Measurements from ENCODE around the gene SDK1. TPM values are rescaled to one million over a fixed set of nuclear protein-coding genes. Genes with fewer than 3 reads are reported as not detected.
"Not testable (repeated sequence)": the region's sequence is repeated elsewhere in the genome, so short reads cannot be mapped to it uniquely, and the experiment has no call there.

Gene SDK1
- total RNA-seq, 1 experiment from 2014 or later, result 20.0 TPM

GRCh38 chr7:3574386-3574785, 273.3 kb downstream of the SDK1 start:
- Mint-ChIP-seq H3K27ac (ENCODE audit: unreplicated experiment) (no peak overlapping the region), H3K9me3 (ENCODE audit: low read depth, unreplicated experiment) (peaks cover 3% of the 10 kb centered on the region), H3K4me3 (ENCODE audit: low read depth, unreplicated experiment) (no peak overlapping the region), H3K36me3 (ENCODE audit: insufficient read depth, unreplicated experiment) (no peaks in the 10 kb centered on the region), H3K4me1 (ENCODE audit: low read depth, unreplicated experiment) (peaks cover 14% of the 10 kb centered on the region), H3K27me3 (ENCODE audit: unreplicated experiment) (no peaks in the 10 kb centered on the region)
- DNase-seq, result no peak
- CTCF ChIA-PET, result no interaction called here
- no TSS peak for BruUV-seq (replicated peaks)
- TF ChIP-seq, protein P1, sequence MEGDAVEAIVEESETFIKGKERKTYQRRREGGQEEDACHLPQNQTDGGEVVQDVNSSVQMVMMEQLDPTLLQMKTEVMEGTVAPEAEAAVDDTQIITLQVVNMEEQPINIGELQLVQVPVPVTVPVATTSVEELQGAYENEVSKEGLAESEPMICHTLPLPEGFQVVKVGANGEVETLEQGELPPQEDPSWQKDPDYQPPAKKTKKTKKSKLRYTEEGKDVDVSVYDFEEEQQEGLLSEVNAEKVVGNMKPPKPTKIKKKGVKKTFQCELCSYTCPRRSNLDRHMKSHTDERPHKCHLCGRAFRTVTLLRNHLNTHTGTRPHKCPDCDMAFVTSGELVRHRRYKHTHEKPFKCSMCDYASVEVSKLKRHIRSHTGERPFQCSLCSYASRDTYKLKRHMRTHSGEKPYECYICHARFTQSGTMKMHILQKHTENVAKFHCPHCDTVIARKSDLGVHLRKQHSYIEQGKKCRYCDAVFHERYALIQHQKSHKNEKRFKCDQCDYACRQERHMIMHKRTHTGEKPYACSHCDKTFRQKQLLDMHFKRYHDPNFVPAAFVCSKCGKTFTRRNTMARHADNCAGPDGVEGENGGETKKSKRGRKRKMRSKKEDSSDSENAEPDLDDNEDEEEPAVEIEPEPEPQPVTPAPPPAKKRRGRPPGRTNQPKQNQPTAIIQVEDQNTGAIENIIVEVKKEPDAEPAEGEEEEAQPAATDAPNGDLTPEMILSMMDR (IDR thresholded peaks at IDR 0.05; ENCODE audit: unreplicated experiment), result no peak
- intact Hi-C loops (cut with micrococcal nuclease; ENCODE audit: unreplicated experiment), result no loop called here

DNA sequence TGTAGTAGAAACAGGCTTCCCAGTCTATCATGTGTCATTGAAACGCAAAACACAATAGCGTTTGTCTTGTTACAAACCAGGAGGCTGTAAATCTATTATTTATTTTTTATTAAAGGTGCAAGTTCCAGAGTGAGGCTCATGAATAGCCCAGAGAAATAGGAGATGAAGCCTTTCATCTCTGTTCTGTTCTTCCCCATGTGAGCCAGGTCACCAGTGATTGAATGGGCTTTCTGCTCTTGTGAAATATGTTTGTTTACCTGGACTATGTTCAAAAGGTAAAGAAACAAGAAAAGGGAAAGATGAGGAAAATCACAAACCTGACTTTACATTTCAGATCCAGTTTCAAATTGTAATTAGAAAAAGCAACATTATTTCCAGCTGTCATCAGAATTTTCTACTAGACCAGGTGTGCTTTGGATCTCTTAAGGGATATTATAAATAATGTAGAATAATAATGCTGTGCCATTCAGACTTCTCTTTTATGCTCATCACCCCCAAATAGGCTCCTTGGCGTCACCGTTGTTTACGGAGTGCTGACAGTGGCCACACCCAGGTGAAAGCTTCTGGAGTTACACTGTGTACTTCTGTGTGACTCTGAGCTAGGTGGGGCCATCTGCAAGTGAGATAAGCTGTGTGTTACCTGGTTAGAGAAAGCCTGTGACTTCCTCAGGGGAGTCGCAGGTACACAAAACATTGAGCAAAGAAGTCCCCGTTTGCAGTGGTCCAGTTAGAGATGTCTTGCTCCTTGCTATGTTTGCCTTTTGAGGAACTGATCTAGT, 274.9 kb downstream of the SDK1 start:
- no peak overlapping the region for H3K27ac Mint-ChIP-seq (ENCODE audit: unreplicated experiment)
- no peak overlapping the region for H3K4me3 Mint-ChIP-seq (ENCODE audit: low read depth, unreplicated experiment)
- no TSS peak for BruUV-seq (replicated peaks)
- peaks cover 3% of the 10 kb centered on the region for H3K9me3 Mint-ChIP-seq (ENCODE audit: low read depth, unreplicated experiment)
- CTCF ChIA-PET, result interaction anchor here (0.8 to 1.5 kb wide), 6 partner anchors 8 to 211 kb away, joined by 3 to 5 read pairs (median 4); no protein-coding TSS in a partner anchor
- H3K36me3 Mint-ChIP-seq (ENCODE audit: insufficient read depth, unreplicated experiment), result no peaks in the 10 kb centered on the region
- no peaks in the 10 kb centered on the region for H3K27me3 Mint-ChIP-seq (ENCODE audit: unreplicated experiment)
- TF ChIP-seq, protein P1 (IDR thresholded peaks at IDR 0.05; ENCODE audit: unreplicated experiment), result no peak
- H3K4me1 Mint-ChIP-seq (ENCODE audit: low read depth, unreplicated experiment), result peaks cover 14% of the 10 kb centered on the region
- peak; percentile 44 for DNase-seq
- intact Hi-C loops (cut with micrococcal nuclease; ENCODE audit: unreplicated experiment), result no loop called here

DNA sequence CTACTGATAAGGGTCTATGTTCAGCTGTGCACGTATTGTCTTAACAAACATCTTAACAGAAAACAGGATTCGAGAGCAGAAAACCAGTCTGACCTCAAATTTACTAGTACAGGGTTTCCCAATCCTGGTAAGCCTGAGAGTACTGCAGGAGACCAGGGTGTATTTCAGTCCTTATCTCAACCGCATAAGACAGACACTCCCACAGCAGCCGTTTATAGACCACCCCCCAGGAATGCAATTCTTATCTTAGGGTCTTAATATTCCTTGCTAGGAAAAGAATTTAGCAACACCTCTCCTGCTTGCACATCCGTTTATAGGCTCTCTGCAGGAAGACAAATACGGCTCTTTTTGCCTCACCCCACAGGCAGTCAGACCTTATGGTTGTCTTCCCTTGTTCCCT, 277.3 kb downstream of the SDK1 start:
- TF ChIP-seq, protein P1 (IDR thresholded peaks at IDR 0.05; ENCODE audit: unreplicated experiment), result no peak
- peaks cover 3% of the 10 kb centered on the region for H3K9me3 Mint-ChIP-seq (ENCODE audit: low read depth, unreplicated experiment)
- DNase-seq, result no peak
- CTCF ChIA-PET, result no interaction called here
- no peaks in the 10 kb centered on the region for H3K36me3 Mint-ChIP-seq (ENCODE audit: insufficient read depth, unreplicated experiment)
- intact Hi-C loops (cut with micrococcal nuclease; ENCODE audit: unreplicated experiment), result no loop called here
- H3K4me1 Mint-ChIP-seq (ENCODE audit: low read depth, unreplicated experiment), result peaks cover 14% of the 10 kb centered on the region
- H3K4me3 Mint-ChIP-seq (ENCODE audit: low read depth, unreplicated experiment), result no peak overlapping the region
- no peak overlapping the region for H3K27ac Mint-ChIP-seq (ENCODE audit: unreplicated experiment)
- no peaks in the 10 kb centered on the region for H3K27me3 Mint-ChIP-seq (ENCODE audit: unreplicated experiment)
- BruUV-seq (replicated peaks), result no TSS peak

DNA sequence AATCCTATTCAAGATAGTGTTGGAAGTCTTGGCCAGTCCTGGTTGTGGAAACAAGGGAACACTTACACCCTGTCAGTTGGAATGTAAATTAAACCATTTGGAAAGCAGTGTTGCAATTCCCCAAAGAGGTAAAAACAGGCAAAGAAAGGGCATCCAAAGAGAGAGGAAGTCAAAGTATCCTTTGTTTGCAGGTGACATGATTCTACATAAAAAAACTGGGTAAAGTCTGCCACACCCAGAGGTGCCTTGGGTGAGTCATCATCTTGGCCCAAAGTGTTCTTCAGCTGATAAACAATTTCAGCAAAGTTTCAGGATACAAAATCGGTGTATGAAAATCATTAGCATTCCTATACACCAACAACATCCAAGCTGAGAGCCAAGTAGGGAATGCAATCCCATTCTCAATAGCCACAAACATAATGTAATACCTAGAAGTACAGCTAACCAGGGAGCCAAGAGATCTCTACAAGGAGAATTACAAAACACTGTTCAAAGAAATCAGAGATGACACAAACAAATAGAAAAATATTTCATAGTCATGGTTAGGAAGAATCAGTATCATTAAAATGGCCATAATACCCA, 278.7 kb downstream of the SDK1 start:
- TF ChIP-seq, protein P1 (IDR thresholded peaks at IDR 0.05; ENCODE audit: unreplicated experiment), result no peak
- peaks cover 3% of the 10 kb centered on the region for H3K9me3 Mint-ChIP-seq (ENCODE audit: low read depth, unreplicated experiment)
- H3K27me3 Mint-ChIP-seq (ENCODE audit: unreplicated experiment), result no peaks in the 10 kb centered on the region
- no peak overlapping the region for H3K4me3 Mint-ChIP-seq (ENCODE audit: low read depth, unreplicated experiment)
- peak; percentile 43 for DNase-seq
- H3K27ac Mint-ChIP-seq (ENCODE audit: unreplicated experiment), result peak overlapping the region; percentile 71
- peaks cover 14% of the 10 kb centered on the region for H3K4me1 Mint-ChIP-seq (ENCODE audit: low read depth, unreplicated experiment)
- H3K36me3 Mint-ChIP-seq (ENCODE audit: insufficient read depth, unreplicated experiment), result no peaks in the 10 kb centered on the region
- BruUV-seq (replicated peaks), result no TSS peak
- CTCF ChIA-PET, result no interaction called here
- intact Hi-C loops (cut with micrococcal nuclease; ENCODE audit: unreplicated experiment), result no loop called here

GRCh38 chr7:3582145-3582544, 281.1 kb downstream of the SDK1 start:
- H3K27me3 Mint-ChIP-seq (ENCODE audit: unreplicated experiment); BruUV-seq (replicated peaks): not testable (repeated sequence)

More at GRCh38 chr7:3582145-3582544, 281.1 kb downstream of the SDK1 start:
- CTCF ChIA-PET, result interaction anchor here (0.6 kb wide), 1 partner anchor 26 kb away, joined by 4 read pairs; no protein-coding TSS in a partner anchor
- DNase-seq; H3K27ac Mint-ChIP-seq (ENCODE audit: unreplicated experiment); intact Hi-C loops (cut with micrococcal nuclease; ENCODE audit: unreplicated experiment); H3K36me3 Mint-ChIP-seq (ENCODE audit: insufficient read depth, unreplicated experiment); H3K9me3 Mint-ChIP-seq (ENCODE audit: low read depth, unreplicated experiment); H3K4me3 Mint-ChIP-seq (ENCODE audit: low read depth, unreplicated experiment): not testable (repeated sequence)
- peaks cover 14% of the 10 kb centered on the region for H3K4me1 Mint-ChIP-seq (ENCODE audit: low read depth, unreplicated experiment)
